GM12891 (cell line): Measurements from ENCODE around the gene DCDC1.

Experiments used
- POLR2A ChIP-seq: IDR thresholded peaks from 2 replicates; pipeline ENCODE4 v1.6.1; 2011; ENCODE audit warnings: low read depth, low read length, control low read depth
- POLR2AphosphoS5 ChIP-seq: IDR thresholded peaks from 2 replicates; pipeline ENCODE4 v1.6.1; 2011; ENCODE audit warnings: low read depth, low read length, control low read depth

DNA sequence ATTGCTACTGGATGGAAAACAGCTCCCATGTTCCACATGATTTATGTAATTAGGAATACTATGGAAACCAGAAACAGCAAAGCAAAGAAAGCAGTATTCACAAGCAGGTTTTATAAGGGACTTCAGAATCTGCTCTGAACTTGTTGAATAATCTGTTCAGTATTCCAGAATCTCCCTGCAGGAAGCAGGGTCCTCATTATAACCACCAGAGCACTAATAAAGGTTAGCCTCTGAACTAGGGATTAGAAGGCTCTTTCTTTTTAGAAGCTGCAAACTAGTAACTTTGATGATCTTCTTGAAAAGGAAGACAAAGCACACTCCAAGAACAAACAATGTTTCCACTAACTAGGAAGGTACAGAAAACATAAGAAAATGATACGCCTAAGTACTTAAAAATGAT, 125.8 kb downstream of the DCDC1 start:
- TF ChIP-seq POLR2AphosphoS5 (no peak), POLR2A (no peak)
